Measurements from ENCODE around the gene ADORA2B.

The ADORA2B gene

DNA sequence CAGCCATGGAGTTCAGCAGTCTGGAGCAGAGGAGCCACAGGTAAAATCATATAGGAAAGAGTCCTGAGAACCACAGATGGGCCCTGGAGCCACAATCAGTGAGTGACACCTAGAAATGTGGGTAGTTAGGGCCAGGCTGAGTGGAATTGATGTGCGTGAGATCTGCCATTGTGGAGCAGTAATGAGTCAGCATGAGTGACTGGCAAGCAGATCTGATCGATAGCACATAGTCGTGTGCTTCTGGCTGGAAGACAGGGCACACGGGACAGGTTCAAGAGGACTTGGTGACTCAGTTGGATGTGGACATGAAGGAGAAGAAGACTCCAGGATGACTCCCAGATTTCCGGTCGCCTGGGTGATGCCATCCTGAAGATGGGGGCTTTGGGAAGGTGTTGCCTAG, 12.3 kb downstream of the ADORA2B start:
- no peaks in the 10 kb centered on the region for H4K20me1 ChIP-seq (ENCODE audit: insufficient read depth, low read length)
- H3K27ac ChIP-seq (ENCODE audit: low read depth, low read length, poor library complexity, severe bottlenecking) = no peak overlapping the region
- no peaks in the 10 kb centered on the region for H3K4me1 ChIP-seq (ENCODE audit: insufficient read depth, low read length, severe bottlenecking)
- H3F3A ChIP-seq (ENCODE audit: insufficient read depth, low read length) = no peaks in the 10 kb centered on the region
- H3K9ac ChIP-seq (ENCODE audit: low read length) = no peak overlapping the region
- peaks cover 9% of the 10 kb centered on the region for H3K27me3 ChIP-seq (ENCODE audit: insufficient read depth, low read length)
- H3K4me3 ChIP-seq (ENCODE audit: low read depth, low read length, poor library complexity, severe bottlenecking) = no peak overlapping the region
- no peaks in the 10 kb centered on the region for H3K36me3 ChIP-seq (ENCODE audit: insufficient read depth, low read length)
- no peaks in the 10 kb centered on the region for H3K9me3 ChIP-seq (ENCODE audit: low read length)
- no peak overlapping the region for H3K4me2 ChIP-seq (ENCODE audit: low read length)
- no peaks in the 10 kb centered on the region for H3K9me2 ChIP-seq (ENCODE audit: low read depth, low read length)
- no peak overlapping the region for H2AFZ ChIP-seq (ENCODE audit: low read length)
- TF ChIP-seq, protein P1, sequence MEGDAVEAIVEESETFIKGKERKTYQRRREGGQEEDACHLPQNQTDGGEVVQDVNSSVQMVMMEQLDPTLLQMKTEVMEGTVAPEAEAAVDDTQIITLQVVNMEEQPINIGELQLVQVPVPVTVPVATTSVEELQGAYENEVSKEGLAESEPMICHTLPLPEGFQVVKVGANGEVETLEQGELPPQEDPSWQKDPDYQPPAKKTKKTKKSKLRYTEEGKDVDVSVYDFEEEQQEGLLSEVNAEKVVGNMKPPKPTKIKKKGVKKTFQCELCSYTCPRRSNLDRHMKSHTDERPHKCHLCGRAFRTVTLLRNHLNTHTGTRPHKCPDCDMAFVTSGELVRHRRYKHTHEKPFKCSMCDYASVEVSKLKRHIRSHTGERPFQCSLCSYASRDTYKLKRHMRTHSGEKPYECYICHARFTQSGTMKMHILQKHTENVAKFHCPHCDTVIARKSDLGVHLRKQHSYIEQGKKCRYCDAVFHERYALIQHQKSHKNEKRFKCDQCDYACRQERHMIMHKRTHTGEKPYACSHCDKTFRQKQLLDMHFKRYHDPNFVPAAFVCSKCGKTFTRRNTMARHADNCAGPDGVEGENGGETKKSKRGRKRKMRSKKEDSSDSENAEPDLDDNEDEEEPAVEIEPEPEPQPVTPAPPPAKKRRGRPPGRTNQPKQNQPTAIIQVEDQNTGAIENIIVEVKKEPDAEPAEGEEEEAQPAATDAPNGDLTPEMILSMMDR (IDR thresholded peaks at IDR 0.05; ENCODE audit: low read length) = no peak
- TF ChIP-seq EZH2 (IDR thresholded peaks at IDR 0.05; ENCODE audit: borderline replicate concordance, low read length) = no peak
- H3K79me2 ChIP-seq (ENCODE audit: insufficient read depth, low read length) = no peaks in the 10 kb centered on the region

DNA sequence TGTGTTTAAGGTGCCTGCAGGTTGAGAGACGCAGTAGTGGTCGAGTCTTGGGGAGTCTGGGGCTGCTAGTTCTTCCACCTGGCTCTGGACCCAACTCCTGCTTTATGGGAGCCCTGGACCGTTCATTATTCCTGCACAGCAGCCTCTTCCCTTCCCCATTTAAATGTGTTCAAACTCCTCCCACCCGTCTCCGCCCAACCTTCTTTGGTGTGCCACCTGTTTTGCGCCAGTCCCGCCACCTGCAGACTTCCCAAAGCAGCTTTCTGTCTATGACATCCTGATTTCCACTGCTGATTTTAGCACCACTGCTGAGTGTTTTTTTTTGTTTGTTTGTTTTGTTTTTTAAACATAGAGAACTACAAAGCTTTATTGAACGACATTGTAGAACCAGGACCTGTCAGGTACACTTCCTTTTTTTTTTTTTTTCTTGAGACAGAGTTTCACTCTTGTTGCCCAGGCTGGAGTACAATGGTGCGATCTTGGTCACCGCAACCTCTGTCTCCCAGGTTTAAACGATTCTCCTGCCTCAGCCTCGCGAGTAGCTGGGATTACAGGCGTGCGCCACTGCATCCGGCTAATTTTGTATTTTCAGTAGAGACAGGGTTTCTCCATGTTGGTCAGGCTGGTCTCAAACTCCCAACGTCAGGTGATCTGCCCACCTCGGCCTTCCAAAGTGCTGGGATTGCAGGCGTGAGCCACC, 12.8 kb downstream of the ADORA2B start:
- Histone ChIP-seq H3K9me2 (ENCODE audit: low read depth, low read length) (no peaks in the 10 kb centered on the region), H4K20me1 (ENCODE audit: insufficient read depth, low read length) (no peaks in the 10 kb centered on the region), H2AFZ (ENCODE audit: low read length) (no peak overlapping the region), H3K9me3 (ENCODE audit: low read length) (no peaks in the 10 kb centered on the region), H3K4me3 (ENCODE audit: low read depth, low read length, poor library complexity, severe bottlenecking) (no peak overlapping the region), H3K9ac (ENCODE audit: low read length) (no peak overlapping the region), H3F3A (ENCODE audit: insufficient read depth, low read length) (no peaks in the 10 kb centered on the region), H3K4me1 (ENCODE audit: insufficient read depth, low read length, severe bottlenecking) (no peaks in the 10 kb centered on the region), H3K4me2 (ENCODE audit: low read length) (no peak overlapping the region), H3K27me3 (ENCODE audit: insufficient read depth, low read length) (peaks cover 9% of the 10 kb centered on the region), H3K36me3 (ENCODE audit: insufficient read depth, low read length) (no peaks in the 10 kb centered on the region), H3K79me2 (ENCODE audit: insufficient read depth, low read length) (no peaks in the 10 kb centered on the region), H3K27ac (ENCODE audit: low read depth, low read length, poor library complexity, severe bottlenecking) (no peak overlapping the region)
- TF ChIP-seq EZH2 (IDR thresholded peaks at IDR 0.05; ENCODE audit: borderline replicate concordance, low read length) = no peak
- TF ChIP-seq, protein P1 (IDR thresholded peaks at IDR 0.05; ENCODE audit: low read length) = no peak

DNA sequence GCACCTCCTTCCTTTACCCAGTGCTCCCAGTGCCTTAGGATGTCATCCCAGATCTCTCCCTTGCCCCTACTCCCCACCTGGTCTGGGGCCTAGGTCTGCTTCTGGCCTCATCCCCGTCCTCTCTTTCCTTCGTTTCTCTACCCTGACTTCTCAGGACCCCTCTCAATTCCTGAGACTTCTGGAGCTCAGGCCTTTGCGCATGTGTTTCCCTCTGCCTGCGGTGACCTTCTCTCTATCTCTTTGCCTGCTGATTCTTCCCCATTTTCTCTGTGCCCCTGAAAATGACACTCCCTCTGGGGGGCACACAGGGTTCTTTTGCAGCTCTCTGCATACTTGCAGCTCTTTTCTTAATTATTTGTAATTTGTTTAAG, 13.5 kb downstream of the ADORA2B start:
- Histone ChIP-seq H3K27me3 (ENCODE audit: insufficient read depth, low read length) (peaks cover 9% of the 10 kb centered on the region), H3K79me2 (ENCODE audit: insufficient read depth, low read length) (no peaks in the 10 kb centered on the region), H3K9me2 (ENCODE audit: low read depth, low read length) (no peaks in the 10 kb centered on the region), H3K27ac (ENCODE audit: low read depth, low read length, poor library complexity, severe bottlenecking) (no peak overlapping the region), H3F3A (ENCODE audit: insufficient read depth, low read length) (no peaks in the 10 kb centered on the region), H3K4me1 (ENCODE audit: insufficient read depth, low read length, severe bottlenecking) (no peaks in the 10 kb centered on the region), H4K20me1 (ENCODE audit: insufficient read depth, low read length) (no peaks in the 10 kb centered on the region), H3K9me3 (ENCODE audit: low read length) (no peaks in the 10 kb centered on the region), H2AFZ (ENCODE audit: low read length) (no peak overlapping the region), H3K9ac (ENCODE audit: low read length) (no peak overlapping the region), H3K4me3 (ENCODE audit: low read depth, low read length, poor library complexity, severe bottlenecking) (no peak overlapping the region), H3K36me3 (ENCODE audit: insufficient read depth, low read length) (no peaks in the 10 kb centered on the region), H3K4me2 (ENCODE audit: low read length) (no peak overlapping the region)
- TF ChIP-seq EZH2 (IDR thresholded peaks at IDR 0.05; ENCODE audit: borderline replicate concordance, low read length) = no peak
- TF ChIP-seq, protein P1 (IDR thresholded peaks at IDR 0.05; ENCODE audit: low read length) = no peak

Measured in OCI-LY1 (cell line).